GM21390 (cell line): ENCODE results near the gene RNPEPL1.

Experiments
- ATAC-seq: cut with Tn5 transposase; IDR thresholded peaks from one replicate; pipeline ENCODE4 v1.9.1; 2021; ENCODE audit not compliant: unreplicated experiment

The RNPEPL1 gene

GRCh38 chr2:240564561-240565332, 3.5 kb upstream of the RNPEPL1 start:
- no peak for ATAC-seq

GRCh38 chr2:240565333-240566202, 2.7 kb upstream of the RNPEPL1 start:
- ATAC-seq = peak; percentile 32

DNA sequence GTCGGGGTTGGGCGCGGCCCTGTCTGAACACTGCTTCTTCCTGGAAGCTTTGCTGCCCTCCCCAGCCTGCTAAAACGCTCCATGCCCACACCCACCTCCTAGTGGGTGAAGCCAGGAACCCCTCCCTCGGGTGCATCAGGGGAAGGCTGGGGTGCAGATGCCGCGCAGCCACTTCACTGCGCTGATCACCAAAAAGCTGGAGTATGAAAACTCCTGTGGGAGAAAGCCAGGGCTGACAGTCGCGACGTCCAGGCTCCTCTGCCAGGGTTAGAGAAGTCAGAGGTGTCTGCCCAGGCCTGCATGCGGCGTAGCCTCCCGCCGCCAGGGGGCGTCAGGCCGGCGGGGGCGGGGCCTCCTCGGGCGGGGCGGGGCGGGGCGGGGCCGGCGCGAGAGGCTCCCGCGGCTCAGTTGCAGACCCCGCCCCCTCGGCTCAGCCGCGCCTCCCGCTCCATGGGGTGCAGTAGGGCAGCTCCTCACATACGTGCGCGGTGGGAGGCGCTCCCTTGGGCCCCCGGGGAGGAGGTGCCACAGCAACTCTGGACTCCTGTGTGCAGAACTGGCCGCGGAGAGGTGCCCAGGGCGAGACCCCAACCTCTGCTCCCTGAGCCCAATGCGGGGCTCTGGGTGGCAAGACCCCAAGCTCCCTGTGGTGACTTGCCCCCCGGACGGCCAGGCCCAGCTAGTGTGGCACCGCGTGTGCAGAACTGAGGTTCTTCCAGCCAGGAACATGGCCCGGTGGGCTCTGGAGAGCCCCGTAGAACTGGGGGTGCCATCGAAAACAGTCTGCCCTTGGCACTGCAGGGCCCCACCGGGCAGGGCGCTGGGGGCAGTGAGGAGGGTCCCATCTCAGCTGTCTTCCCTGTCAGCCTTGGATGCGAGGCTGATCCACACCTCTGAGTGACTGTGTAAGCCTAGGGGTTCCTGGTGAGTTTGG, 1.8 kb upstream of the RNPEPL1 start:
- ATAC-seq = peak; percentile 48

GRCh38 chr2:240567137-240567871, 980 bp upstream of the RNPEPL1 start:
- ATAC-seq = no peak

- peak; percentile 8 for ATAC-seq
These were observed 616 bp downstream of the RNPEPL1 start for GRCh38 chr2:240568678-240569522.

DNA sequence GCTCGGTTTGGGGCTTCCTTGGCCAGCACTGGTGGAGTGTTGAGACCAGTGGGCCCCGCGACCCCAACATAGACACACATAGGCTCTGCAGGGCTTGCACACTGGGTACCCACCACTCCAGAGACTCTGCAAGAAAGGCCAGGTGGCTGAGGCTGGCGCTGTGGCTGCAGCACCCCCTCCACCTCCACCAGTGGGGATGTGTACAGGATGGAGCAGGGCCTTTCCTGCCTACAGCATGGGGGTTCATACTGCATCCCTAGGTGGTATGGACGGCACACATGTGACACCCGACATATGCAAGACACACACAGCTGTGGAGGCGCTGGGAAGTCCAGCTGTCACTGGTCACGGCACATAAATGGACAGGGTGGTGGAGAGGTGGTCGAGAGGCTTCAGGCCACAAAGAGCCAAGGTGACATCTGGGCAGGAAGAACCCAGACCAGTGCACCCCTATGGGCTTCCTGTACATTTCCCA, 1.3 kb downstream of the RNPEPL1 start:
- no peak for ATAC-seq

DNA sequence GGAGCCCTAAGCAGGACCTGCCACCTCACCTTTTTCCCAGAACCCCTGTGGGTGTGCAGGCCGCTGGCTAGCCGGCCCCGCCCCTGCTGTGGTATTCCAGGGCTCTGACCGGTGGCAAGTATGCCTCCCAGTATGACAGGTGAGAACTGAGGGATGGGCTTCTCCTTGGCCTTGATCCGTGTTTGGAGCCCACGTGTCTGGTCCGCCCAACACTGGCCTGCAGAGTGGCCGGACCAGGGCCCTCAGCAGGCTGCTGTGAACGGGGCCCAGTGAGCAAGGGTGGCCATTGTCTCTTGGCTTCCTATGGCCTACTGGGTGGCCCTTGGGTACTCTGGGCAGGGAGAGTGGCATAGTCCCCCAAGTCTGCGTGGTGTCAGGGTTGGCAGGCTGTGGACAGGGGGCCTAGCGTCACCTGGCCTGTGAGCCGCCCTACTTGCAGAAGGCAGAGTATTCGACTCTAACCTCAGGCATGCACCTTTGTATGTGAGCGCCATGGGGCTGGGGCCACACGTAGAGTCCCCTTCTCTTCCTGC, 1.8 kb downstream of the RNPEPL1 start:
- no peak for ATAC-seq

DNA sequence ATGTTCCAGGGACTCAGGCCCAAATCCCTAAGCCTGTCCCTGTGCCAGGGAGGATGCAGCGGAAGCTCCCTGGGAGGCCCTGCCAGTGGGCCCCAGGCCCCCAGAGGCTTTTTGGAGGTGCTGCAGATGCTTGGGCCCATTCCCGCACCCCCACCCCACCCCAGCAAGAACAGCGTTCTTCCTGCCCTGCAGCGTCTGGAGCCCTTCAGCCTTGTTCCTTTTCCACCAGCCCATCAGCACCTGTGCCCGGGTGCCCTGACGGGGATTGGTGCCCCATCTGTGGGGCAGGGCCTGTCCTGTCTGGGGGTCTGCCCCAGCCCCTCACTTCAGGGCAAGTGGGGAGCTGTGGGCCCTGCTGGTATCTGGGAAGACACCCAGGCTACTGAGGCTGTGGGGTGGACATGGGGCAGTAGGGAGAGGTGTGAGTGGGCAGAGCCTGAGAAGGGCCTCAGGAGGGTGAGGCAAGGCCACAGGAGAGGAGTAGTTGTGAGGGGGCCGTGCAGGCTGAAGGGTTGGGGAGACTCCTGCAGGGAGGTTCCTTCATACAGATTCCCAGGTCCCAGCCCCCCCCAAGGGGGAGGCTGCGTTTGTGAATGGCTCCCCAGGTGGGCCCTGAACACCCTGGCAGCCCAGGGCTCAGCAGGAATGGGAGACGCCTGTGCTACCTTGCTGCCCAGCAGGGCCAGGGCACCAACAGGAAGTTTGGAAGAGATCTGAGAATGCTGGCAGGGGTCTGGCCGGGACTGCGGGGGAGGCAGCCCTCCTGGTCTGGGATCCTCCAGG, 2.4 kb downstream of the RNPEPL1 start:
- ATAC-seq = no peak

DNA sequence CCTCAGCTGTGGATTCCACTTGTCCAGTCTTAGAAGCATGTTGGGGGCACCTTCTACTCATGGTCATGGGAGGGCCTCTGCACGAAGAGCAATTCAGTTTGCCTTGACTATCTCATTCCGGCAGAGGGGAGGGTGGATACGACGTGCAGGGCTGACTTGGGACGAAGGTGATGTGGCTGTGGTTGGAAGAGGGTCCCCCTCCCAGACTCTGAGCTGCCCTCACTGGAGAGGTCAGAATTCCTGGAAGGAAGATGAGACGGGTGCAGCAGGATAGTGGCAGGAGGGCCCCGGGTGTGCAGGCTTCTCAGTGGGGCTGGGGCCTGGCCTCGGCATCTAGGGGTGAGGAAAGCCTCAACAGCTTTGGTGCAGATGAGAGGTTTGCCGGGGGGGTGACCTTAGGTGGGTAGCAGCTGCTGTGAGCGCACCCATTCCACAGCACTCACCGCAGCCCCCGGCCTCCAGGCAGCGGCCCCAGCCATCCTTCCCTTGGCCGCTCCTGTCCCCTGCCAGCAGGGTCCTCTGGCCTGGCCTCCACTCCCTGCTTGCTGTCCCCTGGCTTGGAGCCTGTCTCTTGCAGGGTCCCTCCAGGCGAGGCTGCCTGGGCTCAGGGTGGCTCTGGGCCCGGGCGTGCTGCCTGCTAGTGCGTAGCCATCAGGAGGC, 3.2 kb downstream of the RNPEPL1 start:
- no peak for ATAC-seq

- ATAC-seq = no peak
These were observed 4.1 kb downstream of the RNPEPL1 start for GRCh38 chr2:240572141-240573031.

- no peak for ATAC-seq
These were observed 4.8 kb downstream of the RNPEPL1 start for GRCh38 chr2:240573071-240573515.

DNA sequence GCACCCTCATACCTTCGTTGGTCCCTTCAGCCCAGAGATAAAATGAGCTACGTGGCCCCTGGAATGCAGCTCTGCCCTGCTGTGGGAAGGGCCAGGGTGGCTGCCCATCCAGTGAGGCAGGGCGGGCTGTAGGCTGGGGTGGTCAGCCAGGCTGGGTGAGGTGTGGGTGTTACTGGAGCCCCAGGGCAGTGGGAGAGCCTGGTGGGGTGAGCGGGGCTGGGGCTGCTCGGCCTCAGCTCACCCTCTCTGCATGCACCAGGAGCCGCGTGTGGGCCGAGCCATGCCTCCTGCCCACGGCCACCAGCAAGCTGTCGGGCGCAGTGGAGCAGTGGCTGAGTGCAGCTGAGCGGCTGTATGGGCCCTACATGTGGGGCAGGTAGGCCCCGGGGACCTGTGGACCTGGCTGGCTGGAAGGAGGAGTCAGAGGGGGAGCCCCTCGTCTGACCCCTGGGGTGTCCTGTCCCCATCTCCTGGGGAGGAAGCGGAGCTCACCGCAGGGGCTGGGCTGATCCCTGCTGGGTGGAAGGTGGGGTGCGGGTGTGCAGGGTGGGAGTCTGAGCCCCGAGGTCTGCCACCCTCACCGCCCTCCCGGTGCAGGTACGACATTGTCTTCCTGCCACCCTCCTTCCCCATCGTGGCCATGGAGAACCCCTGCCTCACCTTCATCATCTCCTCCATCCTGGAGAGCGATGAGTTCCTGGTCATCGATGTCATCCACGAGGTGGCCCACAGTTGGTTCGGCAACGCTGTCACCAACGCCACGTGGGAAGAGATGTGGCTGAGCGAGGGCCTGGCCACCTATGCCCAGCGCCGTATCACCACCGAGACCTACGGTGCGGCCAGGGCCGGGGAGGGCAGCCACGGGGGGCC, 5.5 kb downstream of the RNPEPL1 start:
- no peak for ATAC-seq

DNA sequence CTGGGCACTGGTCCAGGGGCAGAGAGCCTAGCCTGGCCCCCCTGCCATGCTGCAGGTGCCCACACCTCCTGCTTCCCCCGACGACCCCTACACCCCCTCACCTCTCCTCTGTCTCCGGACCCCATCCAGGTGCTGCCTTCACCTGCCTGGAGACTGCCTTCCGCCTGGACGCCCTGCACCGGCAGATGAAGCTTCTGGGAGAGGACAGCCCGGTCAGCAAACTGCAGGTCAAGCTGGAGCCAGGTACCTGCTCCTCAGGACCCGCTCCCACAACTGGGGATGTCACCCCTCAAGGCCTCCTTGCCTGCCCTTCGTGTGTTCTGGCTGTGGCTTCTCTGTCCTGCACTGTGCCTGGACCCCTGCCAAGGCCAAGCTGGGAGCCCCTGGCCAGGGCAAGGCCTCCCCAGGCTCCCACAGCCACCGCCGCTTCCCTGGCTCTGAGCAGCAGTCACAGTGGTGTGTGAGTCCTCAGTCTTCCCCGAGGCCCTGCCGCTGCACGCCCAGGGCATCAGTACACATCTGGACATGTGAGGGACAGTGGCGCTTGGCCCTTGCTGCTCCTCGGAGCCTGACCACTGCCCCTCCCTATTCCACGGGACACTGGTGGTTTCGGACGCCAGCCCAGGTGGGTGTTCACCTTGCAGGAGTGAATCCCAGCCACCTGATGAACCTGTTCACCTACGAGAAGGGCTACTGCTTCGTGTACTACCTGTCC, 6.3 kb downstream of the RNPEPL1 start:
- ATAC-seq = no peak

DNA sequence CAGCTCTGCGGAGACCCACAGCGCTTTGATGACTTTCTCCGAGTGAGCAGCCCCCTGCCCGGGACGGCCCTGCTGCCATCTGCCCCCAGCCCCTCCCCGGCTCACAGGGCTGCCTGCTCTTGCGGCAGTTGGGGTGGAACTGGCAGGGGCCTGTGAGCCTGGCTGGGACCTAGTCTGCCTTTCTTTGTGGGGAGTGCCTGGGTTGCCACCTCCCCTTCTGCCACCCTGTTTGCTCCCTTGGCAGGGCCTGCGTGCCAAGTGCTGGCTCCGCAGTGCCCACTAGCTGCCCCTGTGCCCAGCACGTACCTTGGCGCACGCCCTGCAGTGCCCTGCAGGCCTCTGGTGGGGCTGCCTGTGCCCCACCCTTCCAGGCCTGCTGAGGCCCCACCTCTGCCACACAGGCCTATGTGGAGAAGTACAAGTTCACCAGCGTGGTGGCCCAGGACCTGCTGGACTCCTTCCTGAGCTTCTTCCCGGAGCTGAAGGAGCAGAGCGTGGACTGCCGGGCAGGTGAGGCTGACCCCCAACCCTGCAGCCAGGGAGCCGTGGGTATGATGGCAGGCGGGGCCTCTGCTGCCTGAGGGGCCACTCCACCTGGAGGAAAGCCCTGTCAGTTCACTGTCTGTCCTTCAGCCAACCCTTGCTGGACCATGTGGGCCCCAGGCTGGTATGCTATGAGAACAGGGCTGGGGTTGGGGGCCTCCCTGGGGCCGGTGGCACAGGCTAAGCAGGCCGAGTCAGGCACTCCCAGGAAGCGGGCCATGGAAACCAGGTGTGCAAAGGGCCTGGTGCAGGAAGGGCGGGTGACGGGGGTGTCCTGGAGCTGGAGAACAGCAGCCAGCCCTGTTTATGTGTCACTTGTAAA, 7.0 kb downstream of the RNPEPL1 start:
- no peak for ATAC-seq
